HepG2 (cell line): Measurements from ENCODE around the gene PIK3IP1.

Source experiments
- CENPT ChIP-seq: sonication (generic); formaldehyde crosslinking; IDR thresholded peaks from 2 replicates; pipeline ENCODE4 v1.8.0; 2022; ENCODE audit warnings: low read depth, mild to moderate bottlenecking, moderate library complexity, missing genetic modification reagents
- CTCF ChIP-seq: sonication (generic); formaldehyde crosslinking; IDR thresholded peaks from 2 replicates; pipeline ENCODE4 v1.5.0; 2020; ENCODE audit warnings: mild to moderate bottlenecking, missing genetic modification reagents, moderate library complexity
- HCFC1 ChIP-seq: fragments of 150-350 bp; IDR thresholded peaks from 2 replicates; pipeline ENCODE4 v1.6.1; 2014; ENCODE audit warnings: low read depth, low read length
- RBM39 ChIP-seq: fragments of 200-400 bp; formaldehyde crosslinking; IDR thresholded peaks from one replicate; pipeline ENCODE4 v1.6.1; 2018; ENCODE audit warnings: antibody characterized with exemption, mild to moderate bottlenecking, low read depth, low read length; ENCODE audit not compliant: poor library complexity, severe bottlenecking
- SETDB1 ChIP-seq: sonication (generic); formaldehyde crosslinking; IDR thresholded peaks from 2 replicates; pipeline ENCODE4 v1.5.1; 2020; ENCODE audit warnings: missing genetic modification reagents, mild to moderate bottlenecking, borderline replicate concordance
- SMAD3 ChIP-seq: sonication (generic); formaldehyde crosslinking; IDR thresholded peaks from 2 replicates; pipeline ENCODE4 v1.4.0; 2020; ENCODE audit warnings: missing genetic modification reagents
- SP5 ChIP-seq: IDR thresholded peaks from 2 replicates; pipeline ENCODE4 v1.6.1; 2016; ENCODE audit warnings: low read depth, borderline replicate concordance
- TBL1XR1 ChIP-seq: fragments of 150-350 bp; IDR thresholded peaks from 2 replicates; pipeline ENCODE4 v1.6.1; 2014; ENCODE audit warnings: borderline replicate concordance, low read length; ENCODE audit not compliant: partially characterized antibody
- TCF7 ChIP-seq: sonication (generic); IDR thresholded peaks from 2 replicates; pipeline ENCODE4 v1.6.1; 2016; ENCODE audit warnings: antibody characterized with exemption, low read depth
- ZBTB14 ChIP-seq: sonication (generic); formaldehyde crosslinking; IDR thresholded peaks from 2 replicates; pipeline ENCODE4 v1.4.0; 2020; ENCODE audit warnings: missing genetic modification reagents
- ZBTB43 ChIP-seq: sonication (generic); formaldehyde crosslinking; conservative IDR thresholded peaks from 2 replicates; pipeline ENCODE4 v1.4.0; 2020; ENCODE audit warnings: missing genetic modification reagents
- ZNF263 ChIP-seq: sonication (generic); formaldehyde crosslinking; IDR thresholded peaks from 2 replicates; pipeline ENCODE4 v1.4.0; 2020; ENCODE audit warnings: missing genetic modification reagents
- ZNF619 ChIP-seq: sonication (generic); formaldehyde crosslinking; IDR thresholded peaks from 2 replicates; pipeline ENCODE4 v1.4.0; 2020; ENCODE audit warnings: mild to moderate bottlenecking, missing genetic modification reagents
- ZNF777 ChIP-seq: sonication (generic); formaldehyde crosslinking; IDR thresholded peaks from 2 replicates; pipeline ENCODE4 v1.4.0; 2020; ENCODE audit warnings: missing genetic modification reagents

- TF ChIP-seq HCFC1 (no peak), RBM39 (no peak), CTCF (no peak), SP5 (no peak), TCF7 (no peak), SETDB1 (CRISPR knock-in tag) (no peak), SMAD3 (CRISPR knock-in tag) (no peak), ZBTB43 (CRISPR knock-in tag) (no peak), ZBTB14 (CRISPR knock-in tag) (no peak), ZNF777 (CRISPR knock-in tag) (no peak), TBL1XR1 (no peak), CENPT (CRISPR knock-in tag) (no peak), ZNF619 (CRISPR knock-in tag) (no peak), ZNF263 (CRISPR knock-in tag) (no peak)
Measured at GRCh38 chr22:31287818-31288495, 4.3 kb downstream of the PIK3IP1 start.
